K562 (cell line): ENCODE measurements around the gene ATMIN. TPM values are rescaled to one million over a fixed set of nuclear protein-coding genes. Genes with fewer than 3 reads are reported as not detected.

Experiments
- ADNP ChIP-seq: fragments of 200-800 bp; sonication (Bioruptor generic); IDR thresholded peaks from 2 replicates; pipeline ENCODE4 v1.6.1; 2016; ENCODE audit warnings: missing genetic modification characterization, missing compliant biosample characterization
- BDP1 ChIP-seq: IDR thresholded peaks from 3 replicates; pipeline ENCODE4 v1.6.1; 2011; ENCODE audit not compliant: insufficient read length, insufficient read depth
- BRF1 ChIP-seq: IDR thresholded peaks from 3 replicates; pipeline ENCODE4 v1.6.1; 2011; ENCODE audit warnings: borderline replicate concordance, mild to moderate bottlenecking; ENCODE audit not compliant: insufficient read length; ENCODE audit errors: extremely low read depth
- CCAR2 ChIP-seq: fragments of 200-400 bp; formaldehyde crosslinking; IDR thresholded peaks from 2 replicates; pipeline ENCODE4 v1.6.1; 2017; ENCODE audit warnings: mild to moderate bottlenecking, low read depth, low read length
- COPS2 ChIP-seq: fragments of 450-650 bp; conservative IDR thresholded peaks from 2 replicates; pipeline ENCODE4 v1.6.1; 2016; ENCODE audit warnings: mild to moderate bottlenecking, moderate library complexity
- EP400 ChIP-seq: fragments of 450-650 bp; IDR thresholded peaks from 2 replicates; pipeline ENCODE4 v1.6.1; 2017; ENCODE audit warnings: antibody characterized with exemption, mild to moderate bottlenecking, moderate library complexity
- ETS1 ChIP-seq: conservative IDR thresholded peaks from 2 replicates; pipeline ENCODE4 v1.6.1; 2011; ENCODE audit warnings: low read depth, mild to moderate bottlenecking, low read length; ENCODE audit not compliant: control insufficient read depth
- HNRNPLL ChIP-seq: fragments of 200-400 bp; formaldehyde crosslinking; IDR thresholded peaks from 2 replicates; pipeline ENCODE4 v1.6.1; 2017; ENCODE audit warnings: low read length, low read depth, mild to moderate bottlenecking; ENCODE audit not compliant: poor library complexity, severe bottlenecking
- ID3 ChIP-seq, 2 experiments: fragments of 250-450 bp in 1 of 2; fragments of 450-650 bp in 1 of 2; sonication (Bioruptor Pico) in 1 of 2; IDR thresholded peaks; 2 replicates each; pipeline versions ENCODE4 v1.6.1 to v1.8.0; 2016 to 2021; ENCODE audit warnings: mild to moderate bottlenecking in 2 of 2, moderate library complexity in 2 of 2, missing compliant biosample characterization in 1 of 2, missing genetic modification characterization in 1 of 2
- MYNN ChIP-seq, 2 experiments: sonication (generic); formaldehyde crosslinking in 1 of 2; IDR thresholded peaks; 2 replicates each; pipeline versions ENCODE4 v1.5.0 to v1.6.1; 2016 to 2020; ENCODE audit warnings: antibody characterized with exemption in 1 of 2, missing genetic modification reagents in 1 of 2
- NFYB ChIP-seq: IDR thresholded peaks from 2 replicates; pipeline ENCODE4 v1.6.1; 2011; ENCODE audit warnings: mild to moderate bottlenecking, moderate library complexity; ENCODE audit not compliant: insufficient read length; ENCODE audit errors: extremely low read depth
- NONO ChIP-seq, 2 experiments: fragments of 200-400 bp in 1 of 2; fragments of 450-650 bp in 1 of 2; formaldehyde crosslinking in 1 of 2; IDR thresholded peaks; 2 replicates each; pipeline ENCODE4 v1.6.1; 2017; ENCODE audit warnings: low read depth in 2 of 2, mild to moderate bottlenecking in 2 of 2, moderate library complexity in 2 of 2, low read length in 1 of 2
- PCBP1 ChIP-seq: fragments of 200-400 bp; formaldehyde crosslinking; IDR thresholded peaks from 2 replicates; pipeline ENCODE4 v1.6.1; 2018; ENCODE audit warnings: mild to moderate bottlenecking, low read depth, low read length; ENCODE audit not compliant: poor library complexity, severe bottlenecking
- SMAD3 ChIP-seq: fragments of 450-650 bp; formaldehyde crosslinking; conservative IDR thresholded peaks from 2 replicates; pipeline ENCODE4 v1.4.0; 2020; ENCODE audit warnings: mild to moderate bottlenecking
- SRSF9 ChIP-seq: fragments of 200-400 bp; formaldehyde crosslinking; IDR thresholded peaks from 2 replicates; pipeline ENCODE4 v1.6.1; 2017; ENCODE audit warnings: low read depth, low read length, borderline replicate concordance
- THRB ChIP-seq: fragments of 450-650 bp; formaldehyde crosslinking; conservative IDR thresholded peaks from 2 replicates; pipeline ENCODE4 v1.4.0; 2022; ENCODE audit warnings: mild to moderate bottlenecking, missing genetic modification characterization
- ZNF280A ChIP-seq: fragments of 450-650 bp; IDR thresholded peaks from 2 replicates; pipeline ENCODE4 v1.6.1; 2018; ENCODE audit warnings: mild to moderate bottlenecking, low read depth; ENCODE audit not compliant: partially characterized antibody
- ZNF311 ChIP-seq: fragments of 250-450 bp; sonication (Bioruptor Pico); IDR thresholded peaks from 2 replicates; pipeline ENCODE4 v1.4.0; 2020; ENCODE audit warnings: mild to moderate bottlenecking, moderate library complexity
- ZNF655 ChIP-seq: fragments of 250-450 bp; sonication (Bioruptor Pico); IDR thresholded peaks from 2 replicates; pipeline ENCODE4 v1.5.0; 2021
- ZNF695 ChIP-seq: fragments of 450-650 bp; formaldehyde crosslinking; IDR thresholded peaks from 2 replicates; pipeline ENCODE4 v1.4.0; 2020; ENCODE audit warnings: mild to moderate bottlenecking, moderate library complexity
- ZSCAN32 ChIP-seq: fragments of 450-650 bp; formaldehyde crosslinking; IDR thresholded peaks from 2 replicates; pipeline ENCODE4 v1.4.0; 2020; ENCODE audit warnings: mild to moderate bottlenecking, moderate library complexity
- polyA plus RNA-seq, 8 experiments: library from polyadenylated mRNA; depleted of rRNA in 4 of 8; stranded (reverse) in 5 of 8; unstranded in 3 of 8; fragments of >200 nt; fragmentation: Nextera tagmentation in 2 of 8; fragmentation: Illumina TruSeq in 1 of 8; extraction: Ambion mirVana in 2 of 8; extraction: Trizol in 1 of 8; gene quantifications; 2 replicates each; pipeline versions ENCODE4 v1.2.1 to v1.2.3, GENCODE V29; 2011 to 2014; ENCODE audit warnings: inconsistent platforms in 1 of 8, missing spikeins in 1 of 8
- total RNA-seq, 7 experiments: library from RNA; depleted of rRNA in 6 of 7; stranded (reverse); fragments of >200 nt in 6 of 7; fragmentation: Illumina TruSeq in 2 of 7; extraction: Trizol in 2 of 7; gene quantifications; 2 replicates each; pipeline versions ENCODE4 v1.2.1 to v1.2.3, GENCODE V29; 2011 to 2021; ENCODE audit warnings: low replicate concordance in 1 of 7

Gene ATMIN
- total and polyA plus RNA-seq, 9 of the 15 experiments (the other 6 are each of a cell fraction or from before 2014, with no cell fraction given), result 6.7 to 40.9 (median 23.4) TPM

GRCh38 chr16:81035398-81035974, at the start of gene ATMIN (continued):
- TF ChIP-seq ETS1 (peak; percentile 57; the same call in 1 of the 2 replicates), CCAR2 (no peak), ZNF695 (no peak), BRF1 (no peak), ZSCAN32 (CRISPR knock-in tag) (no peak), NONO (IDR thresholded peaks at IDR 0.05; ENCODE audit: low read depth in 2 of 2, low read length in 1 of 2) (peak in 1 of 2 experiments; percentile 79; a peak in 2 of 4 replicates), PCBP1 (peak; percentile 37), SRSF9 (no peak), ADNP (peak; percentile 49; the same call in 1 of the 2 replicates), NFYB (no peak), EP400 (peak; percentile 22; the same call in 1 of the 2 replicates), MYNN (IDR thresholded peaks at IDR 0.05) (no peak), MYNN (CRISPR knock-in tag; IDR thresholded peaks at IDR 0.05) (no peak), COPS2 (no peak), ZNF655 (CRISPR knock-in tag) (no peak), ID3 (CRISPR knock-in tag; IDR thresholded peaks at IDR 0.05) (no peak), ID3 (tag; IDR thresholded peaks at IDR 0.05) (0 out of 2 replicates have a peak, but pooled peaks have one; percentile 25), THRB (no peak), HNRNPLL (no peak), ZNF311 (CRISPR knock-in tag) (no peak), BDP1 (no peak), SMAD3 (no peak), ZNF280A (no peak)
